HUES6 (cell line): Measurements from ENCODE around the gene HNRNPA3.

Experiments used
- H3K27ac ChIP-seq: 2 replicates; pipeline ENCODE4 v1.7.0; 2013; ENCODE audit warnings: low read depth, mild to moderate bottlenecking, low read length, inconsistent platforms
- H3K27me3 ChIP-seq: 2 replicates; pipeline ENCODE4 v1.6.1; 2013; ENCODE audit warnings: low read length; ENCODE audit not compliant: control insufficient read depth, insufficient read depth
- H3K36me3 ChIP-seq: 2 replicates; pipeline ENCODE4 v1.6.1; 2013; ENCODE audit warnings: low read length; ENCODE audit not compliant: control insufficient read depth, insufficient read depth
- H3K4me1 ChIP-seq: 2 replicates; pipeline ENCODE4 v1.6.1; 2013; ENCODE audit warnings: low read length; ENCODE audit not compliant: control insufficient read depth, insufficient read depth
- H3K4me3 ChIP-seq: 2 replicates; pipeline ENCODE4 v1.5.1; 2013; ENCODE audit warnings: low read depth, low read length
- H3K9ac ChIP-seq: one replicate; pipeline ENCODE4 v1.6.1; 2013; ENCODE audit warnings: mild to moderate bottlenecking, low read length
- H3K9me3 ChIP-seq: 2 replicates; pipeline ENCODE4 v1.6.1; 2013; ENCODE audit warnings: low read depth, low read length; ENCODE audit not compliant: control insufficient read depth, insufficient read depth

The HNRNPA3 gene

GRCh38 chr2:177258059-177258458, 45.5 kb downstream of the HNRNPA3 start:
- Histone ChIP-seq H3K27ac (no peak overlapping the region), H3K9me3 (peaks cover 20% of the 10 kb centered on the region), H3K4me1 (peaks cover 42% of the 10 kb centered on the region), H3K4me3 (no peak overlapping the region), H3K36me3 (peaks cover 9% of the 10 kb centered on the region; the same call in 1 of the 2 replicates), H3K27me3 (no peaks in the 10 kb centered on the region), H3K9ac (no peak overlapping the region)

- H3K4me3 ChIP-seq: no peak overlapping the region
- H3K4me1 ChIP-seq: peaks cover 29% of the 10 kb centered on the region
- no peak overlapping the region for H3K27ac ChIP-seq
- no peaks in the 10 kb centered on the region for H3K27me3 ChIP-seq
- H3K36me3 ChIP-seq: peaks cover 9% of the 10 kb centered on the region
- no peak overlapping the region for H3K9ac ChIP-seq
- peaks cover 20% of the 10 kb centered on the region for H3K9me3 ChIP-seq
Measured at GRCh38 chr2:177260379-177260778, 47.8 kb downstream of the HNRNPA3 start.

- no peak overlapping the region for H3K9ac ChIP-seq
- H3K27ac ChIP-seq: no peak overlapping the region
- H3K36me3 ChIP-seq: peaks cover 9% of the 10 kb centered on the region
Measured at GRCh38 chr2:177261116-177262060, 48.8 kb downstream of the HNRNPA3 start.

GRCh38 chr2:177262092-177262491, 49.5 kb downstream of the HNRNPA3 start:
- Histone ChIP-seq H3K27me3 (no peaks in the 10 kb centered on the region), H3K4me3 (peak overlapping the region; percentile 69), H3K4me1 (peaks cover 33% of the 10 kb centered on the region), H3K9me3 (peaks cover 20% of the 10 kb centered on the region), H3K9ac (no peak overlapping the region), H3K27ac (no peak overlapping the region), H3K36me3 (peaks cover 9% of the 10 kb centered on the region)

More at GRCh38 chr2:177261116-177262060, 48.8 kb downstream of the HNRNPA3 start:
- Histone ChIP-seq H3K9me3 (peaks cover 20% of the 10 kb centered on the region), H3K4me3 (peak overlapping the region; percentile 69; the same call in 1 of the 2 replicates), H3K4me1 (peaks cover 35% of the 10 kb centered on the region), H3K27me3 (no peaks in the 10 kb centered on the region)

- H3K27me3 ChIP-seq: no peaks in the 10 kb centered on the region
- H3K36me3 ChIP-seq: peaks cover 9% of the 10 kb centered on the region
- peak overlapping the region; percentile 98; the same call in 1 of the 2 replicates for H3K27ac ChIP-seq
- H3K4me3 ChIP-seq: peak overlapping the region; percentile 69
- peaks cover 33% of the 10 kb centered on the region for H3K4me1 ChIP-seq
- peak overlapping the region; percentile 97 for H3K9ac ChIP-seq
- peaks cover 14% of the 10 kb centered on the region for H3K9me3 ChIP-seq
Measured at GRCh38 chr2:177262958-177263450, 50.4 kb downstream of the HNRNPA3 start.

- H3K36me3 ChIP-seq: peaks cover 8% of the 10 kb centered on the region
- H3K4me1 ChIP-seq: peaks cover 33% of the 10 kb centered on the region
- H3K27ac ChIP-seq: peak overlapping the region; percentile 98; the same call in 1 of the 2 replicates
Measured at GRCh38 chr2:177263451-177264208, 51.0 kb downstream of the HNRNPA3 start.

GRCh38 chr2:177264209-177264692, 51.7 kb downstream of the HNRNPA3 start:
- peak overlapping the region; percentile 69 for H3K4me3 ChIP-seq
- H3K9ac ChIP-seq: peak overlapping the region; percentile 97
- H3K36me3 ChIP-seq: peaks cover 3% of the 10 kb centered on the region
- H3K27me3 ChIP-seq: no peaks in the 10 kb centered on the region
- peak overlapping the region; percentile 98; the same call in 1 of the 2 replicates for H3K27ac ChIP-seq
- peaks cover 33% of the 10 kb centered on the region for H3K4me1 ChIP-seq
- peaks cover 2% of the 10 kb centered on the region; the same call in 1 of the 2 replicates for H3K9me3 ChIP-seq

More at GRCh38 chr2:177263451-177264208, 51.0 kb downstream of the HNRNPA3 start:
- Histone ChIP-seq H3K27me3 (no peaks in the 10 kb centered on the region), H3K9me3 (peaks cover 9% of the 10 kb centered on the region), H3K4me3 (peak overlapping the region; percentile 69), H3K9ac (peak overlapping the region; percentile 97)

- peak within 1 kb of the TSS; percentile 69 for H3K4me3 ChIP-seq
- H3K27ac ChIP-seq: peak within 1 kb of the TSS; percentile 98
- H3K4me1 ChIP-seq: peaks cover 33% of the 10 kb centered on the region
- H3K9ac ChIP-seq: peak within 1 kb of the TSS; percentile 97
- no peaks in the 10 kb centered on the region for H3K27me3 ChIP-seq
- no peaks in the 10 kb centered on the region for H3K9me3 ChIP-seq
- H3K36me3 ChIP-seq: no peaks in the 10 kb centered on the region; the same call in 1 of the 2 replicates
Measured at GRCh38 chr2:177264693-177265587, 52.3 kb downstream of the HNRNPA3 start, which contains the start of gene NFE2L2. TSS of gene NFE2L2 (minus strand) at chr2:177264727. CDS start at chr2:177264576, 151 bp downstream.

GRCh38 chr2:177265824-177266817, 53.5 kb downstream of the HNRNPA3 start:
- H3K4me3 ChIP-seq: peak overlapping the region; percentile 69; the same call in 1 of the 2 replicates
- H3K9me3 ChIP-seq: no peaks in the 10 kb centered on the region
- no peak overlapping the region for H3K27ac ChIP-seq
- no peaks in the 10 kb centered on the region for H3K27me3 ChIP-seq
- H3K9ac ChIP-seq: no peak overlapping the region
- H3K4me1 ChIP-seq: peaks cover 33% of the 10 kb centered on the region
- no peaks in the 10 kb centered on the region; the same call in 1 of the 2 replicates for H3K36me3 ChIP-seq
